Skeletal muscle satellite cell (primary cell): Measurements from ENCODE around the gene AKNAD1. TPM values are rescaled to one million over a fixed set of nuclear protein-coding genes. Genes with fewer than 3 reads are reported as not detected.
"Not testable (repeated sequence)": the region's sequence is repeated elsewhere in the genome, so short reads cannot be mapped to it uniquely, and the experiment has no call there.

Experiments
- H3K27me3 ChIP-seq: 2 replicates; pipeline ENCODE4 v1.7.0; 2013; ENCODE audit warnings: low read length; ENCODE audit not compliant: control insufficient read depth, insufficient read depth
- H3K36me3 ChIP-seq: 2 replicates; pipeline ENCODE4 v1.7.0; 2013; ENCODE audit warnings: mild to moderate bottlenecking, control low read depth, low read length; ENCODE audit not compliant: insufficient read depth
- H3K4me1 ChIP-seq: 2 replicates; pipeline ENCODE4 v1.7.0; 2013; ENCODE audit warnings: low read length; ENCODE audit not compliant: control insufficient read depth, insufficient read depth
- H3K4me2 ChIP-seq: 2 replicates; pipeline ENCODE4 v1.7.0; 2013; ENCODE audit warnings: mild to moderate bottlenecking, low read length
- H3K4me3 ChIP-seq: 2 replicates; pipeline ENCODE4 v1.7.0; 2013; ENCODE audit warnings: low read length
- H3K9ac ChIP-seq: 2 replicates; pipeline ENCODE4 v1.7.0; 2013; ENCODE audit warnings: mild to moderate bottlenecking, low read depth, low read length, moderate library complexity
- H3K9me3 ChIP-seq: replicated peaks from 2 replicates; pipeline ENCODE4 v1.7.0; 2013; ENCODE audit warnings: mild to moderate bottlenecking, control low read depth, low read length
- total RNA-seq: library from RNA; depleted of rRNA; stranded (reverse); fragments of >200 nt; gene quantifications from 2 replicates; pipeline ENCODE4 v1.2.3, GENCODE V29; 2012; rRNA removed

Gene AKNAD1, protein sequence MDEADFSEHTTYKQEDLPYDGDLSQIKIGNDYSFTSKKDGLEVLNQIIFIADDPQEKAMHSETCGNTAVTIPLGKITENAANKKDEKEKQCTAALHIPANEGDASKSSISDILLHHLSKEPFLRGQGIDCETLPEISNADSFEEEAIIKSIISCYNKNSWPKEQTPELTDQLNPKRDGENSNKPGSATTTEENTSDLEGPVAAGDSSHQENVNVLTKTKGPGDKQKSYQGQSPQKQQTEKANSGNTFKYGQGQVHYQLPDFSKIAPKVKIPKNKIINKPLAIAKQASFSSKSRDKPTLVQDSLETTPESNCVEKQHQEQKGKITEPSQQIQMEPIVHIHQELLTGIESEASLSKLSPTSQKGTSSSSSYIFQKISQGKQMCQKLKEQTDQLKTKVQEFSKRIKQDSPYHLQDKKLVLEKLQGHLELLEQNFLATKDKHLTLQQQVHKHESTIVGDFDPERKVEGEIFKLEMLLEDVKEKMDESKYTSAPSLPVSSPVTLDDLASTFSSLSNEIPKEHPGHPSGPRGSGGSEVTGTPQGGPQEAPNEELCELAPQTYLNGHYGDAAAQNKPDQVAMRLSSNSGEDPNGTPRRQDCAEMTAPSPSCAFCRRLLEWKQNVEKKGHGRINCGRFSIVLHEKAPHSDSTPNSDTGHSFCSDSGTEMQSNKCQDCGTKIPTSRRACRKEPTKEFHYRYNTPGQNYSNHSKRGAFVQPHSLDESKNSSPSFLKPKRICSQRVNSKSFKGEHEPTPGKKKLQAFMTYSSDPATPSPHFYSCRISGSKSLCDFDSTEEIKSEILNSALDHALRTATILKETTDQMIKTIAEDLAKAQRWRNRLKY
- total RNA-seq = not detected in 2 replicates

DNA sequence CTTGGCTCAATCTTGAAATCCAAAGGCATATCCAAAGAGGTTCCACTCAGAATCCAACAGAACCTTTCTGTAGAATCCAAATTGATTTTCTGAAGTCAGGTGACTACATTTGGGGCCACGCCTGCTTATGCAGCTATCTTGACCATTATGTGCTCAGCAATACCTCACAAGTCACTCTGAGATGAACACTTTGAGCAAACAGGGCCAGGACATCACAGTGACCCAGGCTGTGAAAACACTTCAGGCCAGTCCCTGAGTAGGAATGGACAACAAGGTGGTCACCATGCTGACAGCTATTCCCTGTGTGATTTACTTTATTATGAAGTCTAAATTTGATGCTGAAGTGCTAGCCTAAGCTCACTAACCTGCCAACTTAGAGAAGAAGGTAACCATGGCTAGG lies at the start of gene AKNAD1:
Gene AKNAD1 (minus strand): TSS at position 101 of the 400 bp plus-strand sequence. CDS start 4,430 bp downstream, outside the sequence.
- Histone ChIP-seq H3K9ac (no peak within 1 kb of the TSS), H3K4me3 (no peak within 1 kb of the TSS), H3K4me2 (no peak within 1 kb of the TSS), H3K9me3 (no peaks in the 10 kb centered on the region), H3K27me3 (no peaks in the 10 kb centered on the region), H3K36me3 (no peaks in the 10 kb centered on the region), H3K4me1 (peaks cover 32% of the 10 kb centered on the region)

DNA sequence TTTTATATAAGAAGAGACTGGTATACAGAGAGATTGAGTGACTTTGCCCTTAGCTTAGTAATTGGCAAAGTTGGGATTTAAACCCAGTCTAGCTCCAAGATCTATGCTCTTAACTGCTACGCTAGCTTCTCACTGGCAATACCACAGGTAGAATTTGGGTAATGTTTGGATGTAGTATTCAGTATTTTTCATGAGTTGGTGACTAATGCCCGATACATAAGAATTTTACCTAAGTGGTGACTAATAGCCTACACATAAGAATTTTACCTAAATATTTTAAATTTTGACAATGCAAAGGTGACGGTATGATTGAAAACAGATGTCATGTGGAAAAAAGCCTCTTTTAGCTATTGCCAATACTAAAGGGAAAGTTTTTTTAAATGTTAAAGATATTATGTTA lies 44.2 kb upstream of the AKNAD1 start:
- Histone ChIP-seq H3K27me3 (no peaks in the 10 kb centered on the region), H3K4me1 (peaks cover 8% of the 10 kb centered on the region), H3K36me3 (peaks cover 22% of the 10 kb centered on the region), H3K9ac (no peak overlapping the region), H3K9me3 (no peaks in the 10 kb centered on the region), H3K4me3 (no peak overlapping the region), H3K4me2 (no peak overlapping the region)

DNA sequence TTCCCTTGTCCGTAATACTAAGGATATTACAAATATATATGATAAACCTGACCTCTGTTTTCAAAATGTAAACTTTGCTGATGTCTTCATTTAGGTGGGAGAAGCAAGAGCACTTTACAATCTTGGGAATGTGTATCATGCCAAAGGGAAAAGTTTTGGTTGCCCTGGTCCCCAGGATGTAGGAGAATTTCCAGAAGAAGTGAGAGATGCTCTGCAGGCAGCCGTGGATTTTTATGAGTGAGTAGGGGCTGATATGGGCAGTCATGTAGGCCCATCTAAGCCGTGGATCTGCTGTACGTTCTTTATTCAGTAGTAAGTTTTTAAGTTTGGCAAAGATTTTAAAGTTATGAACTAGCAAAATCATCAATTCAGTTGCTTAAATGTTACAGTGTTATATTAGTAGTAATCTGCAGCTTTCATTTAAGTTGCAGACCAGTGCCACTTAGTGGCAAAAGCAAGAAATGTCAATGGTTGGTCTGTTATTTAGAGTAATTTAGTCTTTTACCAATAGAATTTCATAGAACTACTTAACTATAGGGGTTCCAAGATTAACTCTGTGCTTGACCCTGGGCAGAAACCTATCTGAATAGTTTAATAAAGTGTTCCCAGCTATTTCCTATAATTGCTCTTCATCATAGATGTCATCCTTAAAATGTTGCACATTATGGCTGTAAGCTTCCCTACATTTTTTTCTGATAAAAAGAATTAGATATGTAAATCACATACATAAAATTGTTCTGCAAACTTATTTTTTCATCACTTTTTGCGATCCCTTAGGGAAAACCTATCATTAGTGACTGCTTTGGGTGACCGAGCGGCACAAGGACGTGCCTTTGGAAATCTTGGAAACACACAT lies 41.2 kb upstream of the AKNAD1 start:
- Histone ChIP-seq H3K36me3 (peaks cover 15% of the 10 kb centered on the region), H3K9ac (no peak overlapping the region), H3K4me1 (peaks cover 14% of the 10 kb centered on the region), H3K4me3 (no peak overlapping the region), H3K27me3 (no peaks in the 10 kb centered on the region), H3K9me3 (no peaks in the 10 kb centered on the region), H3K4me2 (no peak overlapping the region)

DNA sequence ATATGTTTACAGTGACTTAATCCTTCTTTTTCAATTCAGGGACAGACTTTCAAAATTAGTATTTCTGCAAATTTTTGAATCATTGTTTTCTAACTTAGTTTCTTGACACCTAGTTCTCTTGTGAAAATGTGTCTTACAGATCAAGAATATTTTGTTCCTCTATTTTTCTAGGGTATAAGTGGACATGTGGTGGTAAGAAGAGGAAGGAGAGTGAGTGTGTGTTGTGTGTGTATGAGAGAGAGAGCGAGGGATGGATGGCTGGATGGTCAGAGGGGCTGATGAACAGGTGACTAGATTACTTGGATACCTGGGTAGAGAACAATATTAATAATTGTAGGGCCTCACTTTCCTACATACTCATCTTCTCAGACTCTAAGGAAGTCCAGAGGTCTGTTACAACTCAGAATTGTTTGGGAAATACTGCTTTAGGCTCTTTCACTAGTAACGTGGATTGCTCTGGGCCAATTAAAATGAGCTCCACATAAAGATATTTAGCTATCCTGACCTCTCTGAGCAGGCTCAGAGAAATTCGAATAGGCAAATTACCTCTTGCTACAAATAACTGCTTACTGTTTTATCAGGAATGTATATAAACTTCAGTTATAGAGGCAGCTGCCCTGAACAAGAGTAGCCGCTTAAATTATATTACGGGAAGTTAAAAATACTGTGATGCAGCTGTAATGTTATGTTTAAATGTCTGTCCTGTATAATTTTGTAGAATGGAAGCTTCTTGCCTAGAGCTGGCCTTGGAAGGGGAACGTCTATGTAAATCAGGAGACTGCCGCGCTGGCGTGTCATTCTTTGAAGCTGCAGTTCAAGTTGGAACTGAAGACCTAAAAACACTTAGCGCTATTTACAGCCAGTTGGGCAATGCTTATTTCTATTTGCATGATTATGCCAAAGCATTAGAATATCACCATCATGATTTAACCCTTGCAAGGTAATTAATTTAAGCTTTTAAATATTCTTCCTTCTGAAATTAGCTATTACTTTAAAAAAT lies 39.6 kb upstream of the AKNAD1 start:
- H3K4me2 ChIP-seq = peak overlapping the region; percentile 53
- H3K9me3 ChIP-seq = no peaks in the 10 kb centered on the region
- H3K9ac ChIP-seq = peak overlapping the region; percentile 24
- no peak overlapping the region for H3K4me3 ChIP-seq
- H3K36me3 ChIP-seq = peaks cover 10% of the 10 kb centered on the region
- no peaks in the 10 kb centered on the region for H3K27me3 ChIP-seq
- peaks cover 26% of the 10 kb centered on the region for H3K4me1 ChIP-seq

DNA sequence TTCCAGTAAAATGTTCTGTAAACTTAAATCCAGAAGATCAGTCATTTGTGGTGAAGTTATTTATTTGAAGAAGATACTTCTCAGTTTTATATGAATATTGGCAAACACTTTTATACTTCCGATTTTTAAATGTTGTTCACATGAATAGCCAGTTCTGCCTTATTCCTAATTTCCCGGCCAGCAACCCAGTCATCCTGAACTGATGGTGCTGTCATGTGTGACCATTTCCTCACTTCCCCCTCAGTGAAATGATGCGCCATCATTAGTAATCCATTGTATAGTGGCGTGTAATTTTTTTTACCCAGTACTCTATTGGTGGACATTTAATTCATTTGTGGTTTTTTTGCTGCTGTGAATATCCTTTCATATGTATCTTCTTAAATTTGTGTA lies 36.2 kb upstream of the AKNAD1 start:
- peaks cover 26% of the 10 kb centered on the region for H3K4me1 ChIP-seq
- H3K4me3 ChIP-seq = peak overlapping the region; percentile 31
- H3K4me2 ChIP-seq = peak overlapping the region; percentile 72
- H3K36me3 ChIP-seq = no peaks in the 10 kb centered on the region
- no peaks in the 10 kb centered on the region for H3K9me3 ChIP-seq
- peak overlapping the region; percentile 46 for H3K9ac ChIP-seq
- no peaks in the 10 kb centered on the region for H3K27me3 ChIP-seq

DNA sequence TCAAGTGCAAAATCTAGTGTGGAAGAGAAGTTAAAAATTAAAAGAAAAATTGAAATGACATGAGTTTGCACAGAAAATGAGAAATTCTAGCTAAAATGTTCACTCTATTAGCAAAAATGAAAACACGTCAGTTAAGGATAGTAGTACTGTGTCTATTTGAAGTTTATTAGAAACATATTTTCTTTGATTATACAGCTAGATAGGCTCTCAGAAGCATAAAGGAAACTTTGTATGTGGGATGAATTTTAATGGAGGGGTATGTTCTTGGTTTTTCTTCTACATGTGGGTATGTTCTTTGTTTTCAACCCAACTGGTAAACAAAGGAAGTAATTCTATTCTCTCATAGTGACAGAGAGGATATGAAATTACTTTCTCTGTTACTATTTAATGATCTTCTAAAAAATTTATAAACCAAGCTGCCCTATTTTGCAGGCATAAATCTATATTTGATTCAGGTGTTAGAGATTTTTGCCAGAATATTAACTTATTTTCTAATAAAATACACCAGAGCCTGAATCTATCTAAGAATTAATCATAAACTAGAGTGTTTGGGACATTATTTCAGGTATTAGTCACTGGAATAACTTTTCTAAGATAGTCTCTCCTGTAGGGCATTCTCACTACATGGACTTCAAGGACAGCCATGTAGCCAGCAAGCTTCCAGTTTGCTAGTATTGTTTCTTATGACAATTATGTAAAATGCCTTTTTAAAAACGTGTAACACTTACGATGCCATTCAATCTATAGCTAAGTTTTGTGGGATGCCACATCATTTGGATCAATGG lies 35.7 kb upstream of the AKNAD1 start:
- Histone ChIP-seq H3K36me3 (no peaks in the 10 kb centered on the region), H3K27me3 (no peaks in the 10 kb centered on the region), H3K4me3 (peak overlapping the region; percentile 31), H3K9ac (peak overlapping the region; percentile 46), H3K4me1 (peaks cover 26% of the 10 kb centered on the region), H3K4me2 (peak overlapping the region; percentile 72), H3K9me3 (no peaks in the 10 kb centered on the region)

DNA sequence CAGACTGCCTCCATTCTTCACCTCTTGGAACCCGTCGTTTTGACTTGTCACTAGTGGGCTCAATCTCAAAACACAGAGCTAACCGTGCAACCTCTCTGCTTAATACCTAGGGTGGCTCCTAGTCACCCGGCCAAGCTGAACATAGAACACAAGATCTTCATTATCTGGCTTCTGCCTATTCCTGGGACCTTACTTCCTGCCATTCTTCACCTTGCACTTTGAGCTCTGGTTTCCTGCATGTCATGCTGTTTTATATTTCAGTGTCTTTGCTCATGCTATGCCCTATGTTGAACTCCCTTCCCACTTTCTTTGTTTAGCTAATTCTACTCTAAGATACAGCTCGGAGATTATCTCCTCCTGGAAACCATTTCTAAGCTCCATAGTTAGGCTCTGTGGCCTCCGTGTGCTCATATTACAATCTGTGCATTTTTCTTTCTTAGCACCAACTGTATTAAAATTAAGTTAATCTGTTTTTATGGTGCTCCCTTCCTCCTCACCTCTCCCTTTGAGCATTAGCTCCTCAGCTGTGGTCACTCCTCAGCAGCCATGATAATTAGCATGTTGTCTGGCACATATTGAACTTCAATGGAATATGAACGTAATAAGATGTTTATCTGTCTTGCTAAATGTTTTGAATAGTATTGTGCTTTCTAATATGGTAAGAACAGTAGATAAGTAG lies 33.0 kb upstream of the AKNAD1 start:
- no peaks in the 10 kb centered on the region for H3K36me3 ChIP-seq
- no peak overlapping the region for H3K9ac ChIP-seq
- no peaks in the 10 kb centered on the region for H3K9me3 ChIP-seq
- H3K4me2 ChIP-seq = no peak overlapping the region
- no peaks in the 10 kb centered on the region for H3K27me3 ChIP-seq
- no peak overlapping the region for H3K4me3 ChIP-seq
- peaks cover 17% of the 10 kb centered on the region for H3K4me1 ChIP-seq

DNA sequence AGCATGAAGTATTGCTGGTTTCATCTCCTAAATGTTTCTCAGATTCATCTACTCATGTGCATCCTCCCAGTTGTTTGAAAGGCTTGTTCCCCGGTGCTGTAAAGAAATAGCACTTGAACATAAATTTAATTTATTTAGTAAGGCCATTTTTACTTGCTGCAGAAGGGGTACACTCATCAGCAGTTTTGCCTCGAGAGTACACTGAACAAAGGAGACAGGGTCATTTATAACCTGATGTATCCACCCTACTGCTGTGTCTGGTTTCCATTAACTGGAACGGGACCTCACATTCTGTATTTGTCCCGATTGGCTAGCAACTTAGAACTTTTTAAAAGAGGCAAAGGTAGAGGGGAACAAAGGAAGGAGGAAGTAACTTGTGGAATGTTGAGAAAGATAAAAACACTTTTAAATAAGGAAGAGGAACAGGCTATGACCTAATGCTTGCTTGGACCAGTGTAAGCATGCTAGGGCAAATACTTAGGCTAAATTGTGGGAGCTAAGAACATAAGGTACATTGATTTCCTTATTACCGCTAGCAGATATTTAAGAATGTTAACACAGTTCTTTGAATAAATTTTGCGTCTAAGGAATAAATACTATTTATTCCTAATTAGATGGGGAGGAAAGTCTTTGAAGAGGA lies 32.2 kb upstream of the AKNAD1 start:
- peaks cover 17% of the 10 kb centered on the region for H3K4me1 ChIP-seq
- not testable (repeated sequence) for H3K9me3 ChIP-seq, H3K4me2 ChIP-seq, H3K9ac ChIP-seq, H3K27me3 ChIP-seq, H3K36me3 ChIP-seq, H3K4me3 ChIP-seq

DNA sequence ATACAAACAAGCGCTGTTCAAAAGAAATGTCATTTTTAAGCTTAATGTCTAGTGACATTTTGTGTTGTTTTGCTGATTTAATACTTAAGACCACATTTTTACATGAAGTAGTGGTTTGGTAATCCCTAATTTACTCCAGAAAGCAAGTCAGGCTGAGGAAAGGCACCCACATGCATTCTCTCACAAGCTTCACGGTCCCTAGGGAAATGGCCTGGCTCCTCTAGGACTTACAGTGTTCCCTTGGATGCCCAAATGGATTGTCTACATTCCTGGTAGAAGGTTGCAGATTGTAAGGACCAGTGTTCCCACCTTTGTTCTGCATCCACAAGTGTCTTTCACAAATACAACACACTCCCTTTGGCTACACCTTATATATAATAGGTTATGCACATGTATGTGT lies 29.4 kb upstream of the AKNAD1 start:
- H3K27me3 ChIP-seq = no peaks in the 10 kb centered on the region
- H3K4me2 ChIP-seq = no peak overlapping the region
- peaks cover 4% of the 10 kb centered on the region for H3K4me1 ChIP-seq
- H3K9ac ChIP-seq = no peak overlapping the region
- H3K4me3 ChIP-seq = no peak overlapping the region
- H3K9me3 ChIP-seq = no peaks in the 10 kb centered on the region
- H3K36me3 ChIP-seq = no peaks in the 10 kb centered on the region
